Ascending aorta (tissue), 2 donors: Measurements from ENCODE around the gene EDARADD. TPM values are rescaled to one million over a fixed set of nuclear protein-coding genes. Genes with fewer than 3 reads are reported as not detected.
"Not testable (repeated sequence)": the region's sequence is repeated elsewhere in the genome, so short reads cannot be mapped to it uniquely, and the experiment has no call there.

Source experiments
- DNase-seq, 2 donors: peaks; one replicate each; pipeline ENCODE4 v3.0.0-alpha.2; 2019; ENCODE audit warnings: low spot score in 2 of 2
- H3K27ac ChIP-seq, 2 donors: fragments of 200-600 bp; sonication (generic); one replicate each; pipeline ENCODE4 v1.5.1; 2016 to 2017; ENCODE audit warnings: mild to moderate bottlenecking in 1 of 2
- H3K27me3 ChIP-seq: fragments of 200-600 bp; sonication (generic); one replicate; pipeline ENCODE4 v1.5.1; 2017
- H3K36me3 ChIP-seq, 2 donors: fragments of 200-600 bp; sonication (generic); one replicate each; pipeline ENCODE4 v1.5.1; 2016
- H3K4me1 ChIP-seq, 2 donors: fragments of 200-600 bp; sonication (generic); one replicate each; pipeline ENCODE4 v1.5.1; 2016 to 2017; ENCODE audit warnings: mild to moderate bottlenecking in 1 of 2
- H3K4me3 ChIP-seq, 2 donors: fragments of 200-600 bp; sonication (generic); one replicate each; pipeline ENCODE4 v1.5.1; 2016 to 2017; ENCODE audit warnings: mild to moderate bottlenecking in 1 of 2
- H3K9me3 ChIP-seq, 2 donors: fragments of 200-600 bp; sonication (generic); one replicate each; pipeline ENCODE4 v1.5.1; 2016
- intact Hi-C: fragments of 100-400 bp; cut with DNase I; formaldehyde crosslinking; loops from one replicate; pipeline ENCODE4 v1.15.1; 2023
- total RNA-seq: library from RNA; depleted of rRNA; stranded (reverse); fragments of >200 nt; gene quantifications from one replicate; pipeline ENCODE4 v1.1.0, GENCODE V29; 2016
- TF ChIP-seq, protein P1 (sequence below), 3 experiments: fragments of 200-600 bp in 2 of 3; fragments of 450-650 bp in 1 of 3; sonication (generic) in 2 of 3; IDR thresholded peaks; one replicate each; pipeline ENCODE4 v1.5.1; 2016 to 2019; ENCODE audit warnings: antibody characterized with exemption in 3 of 3, mild to moderate bottlenecking in 1 of 3, moderate library complexity in 1 of 3

EDARADD gene
- total RNA-seq, 1 donor from 2014 or later = not detected

DNA sequence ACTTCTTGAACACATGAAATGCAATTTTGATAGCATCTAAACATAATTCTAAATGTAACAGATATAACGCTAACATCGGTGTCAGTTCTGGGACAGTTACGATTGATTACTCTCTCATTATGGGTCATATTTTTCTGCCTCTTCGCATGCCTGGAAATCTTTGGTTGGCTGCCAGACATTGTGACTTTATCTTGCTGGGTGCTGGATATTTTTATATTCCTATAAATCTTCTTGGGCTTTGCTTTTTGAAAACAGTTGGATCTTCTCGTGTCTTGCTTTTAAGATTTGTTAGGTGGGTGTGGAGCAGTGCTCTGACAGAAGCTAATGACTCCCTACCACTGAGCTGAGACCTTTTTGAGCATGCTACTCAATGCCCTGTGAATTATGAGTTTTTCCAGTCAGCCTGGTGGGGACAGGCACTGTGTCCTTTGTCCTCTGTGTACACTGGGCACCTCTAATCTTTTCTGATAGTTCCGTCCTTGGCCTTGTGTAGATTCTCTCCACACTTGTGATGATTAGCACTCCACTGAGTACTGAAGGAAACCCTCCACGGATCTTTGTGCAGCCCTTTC is 28.0 kb upstream of the EDARADD start:
- H3K4me3 ChIP-seq = no peak overlapping the region
- TF ChIP-seq, protein P1, sequence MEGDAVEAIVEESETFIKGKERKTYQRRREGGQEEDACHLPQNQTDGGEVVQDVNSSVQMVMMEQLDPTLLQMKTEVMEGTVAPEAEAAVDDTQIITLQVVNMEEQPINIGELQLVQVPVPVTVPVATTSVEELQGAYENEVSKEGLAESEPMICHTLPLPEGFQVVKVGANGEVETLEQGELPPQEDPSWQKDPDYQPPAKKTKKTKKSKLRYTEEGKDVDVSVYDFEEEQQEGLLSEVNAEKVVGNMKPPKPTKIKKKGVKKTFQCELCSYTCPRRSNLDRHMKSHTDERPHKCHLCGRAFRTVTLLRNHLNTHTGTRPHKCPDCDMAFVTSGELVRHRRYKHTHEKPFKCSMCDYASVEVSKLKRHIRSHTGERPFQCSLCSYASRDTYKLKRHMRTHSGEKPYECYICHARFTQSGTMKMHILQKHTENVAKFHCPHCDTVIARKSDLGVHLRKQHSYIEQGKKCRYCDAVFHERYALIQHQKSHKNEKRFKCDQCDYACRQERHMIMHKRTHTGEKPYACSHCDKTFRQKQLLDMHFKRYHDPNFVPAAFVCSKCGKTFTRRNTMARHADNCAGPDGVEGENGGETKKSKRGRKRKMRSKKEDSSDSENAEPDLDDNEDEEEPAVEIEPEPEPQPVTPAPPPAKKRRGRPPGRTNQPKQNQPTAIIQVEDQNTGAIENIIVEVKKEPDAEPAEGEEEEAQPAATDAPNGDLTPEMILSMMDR (IDR thresholded peaks at IDR 0.05) = no peak
- H3K4me1 ChIP-seq = no peaks in the 10 kb centered on the region
- DNase-seq = no peak
- H3K27ac ChIP-seq = no peak overlapping the region
- no peaks in the 10 kb centered on the region for H3K9me3 ChIP-seq
- intact Hi-C loops = no loop called here
- H3K36me3 ChIP-seq = no peaks in the 10 kb centered on the region
- no peaks in the 10 kb centered on the region for H3K27me3 ChIP-seq

DNA sequence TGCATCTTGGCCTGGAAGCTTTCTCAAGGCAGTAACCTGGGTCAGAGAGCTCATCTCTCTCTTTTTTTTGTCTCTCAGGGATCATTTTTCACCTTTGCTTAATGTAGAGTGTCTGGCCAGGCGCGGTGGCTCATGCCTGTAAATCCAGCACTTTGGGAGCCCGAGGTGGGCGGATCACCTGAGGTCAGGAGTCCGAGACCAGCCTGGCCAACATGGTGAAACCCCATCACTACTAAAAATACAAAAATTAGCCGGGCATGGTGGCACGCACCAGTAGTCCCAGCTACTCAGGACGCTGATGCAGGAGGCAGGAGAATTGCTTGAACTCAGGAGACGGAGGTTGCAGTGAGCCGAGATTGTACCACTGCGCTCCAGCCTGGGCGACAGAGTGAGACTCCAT is 27.4 kb upstream of the EDARADD start:
- H3K36me3 ChIP-seq, H3K4me1 ChIP-seq, H3K9me3 ChIP-seq, intact Hi-C loops, H3K27me3 ChIP-seq, H3K4me3 ChIP-seq, H3K27ac ChIP-seq, DNase-seq: not testable (repeated sequence)

DNA sequence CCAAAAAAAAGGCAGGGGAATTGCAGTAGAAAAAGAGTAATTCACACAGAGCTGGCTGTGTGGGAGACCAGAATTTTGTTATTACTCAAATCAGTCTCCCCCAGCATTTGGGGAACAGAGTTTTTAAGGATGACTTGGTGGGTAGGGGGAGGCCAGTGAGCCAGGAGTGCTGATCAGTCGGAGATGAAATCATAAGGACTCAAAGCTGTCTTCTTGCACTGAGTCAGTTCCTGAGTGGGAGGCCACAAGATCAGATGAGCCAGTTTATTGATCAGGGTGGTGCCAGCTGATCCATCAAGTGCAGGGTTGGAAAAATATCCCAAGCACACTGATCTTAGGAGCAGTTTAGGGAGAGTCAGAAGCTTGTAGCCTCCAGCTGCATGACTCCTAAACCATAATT is 23.7 kb upstream of the EDARADD start:
- no peaks in the 10 kb centered on the region for H3K27me3 ChIP-seq
- no peak overlapping the region for H3K4me3 ChIP-seq
- intact Hi-C loops = no loop called here
- H3K36me3 ChIP-seq = no peaks in the 10 kb centered on the region
- DNase-seq = no peak
- H3K9me3 ChIP-seq = no peaks in the 10 kb centered on the region
- no peak overlapping the region for H3K27ac ChIP-seq
- TF ChIP-seq, protein P1 (IDR thresholded peaks at IDR 0.05) = no peak
- H3K4me1 ChIP-seq = no peaks in the 10 kb centered on the region

GRCh38 chr1:236371083-236371482 is 23.0 kb upstream of the EDARADD start:
- no peaks in the 10 kb centered on the region for H3K36me3 ChIP-seq
- no peaks in the 10 kb centered on the region for H3K9me3 ChIP-seq
- no peaks in the 10 kb centered on the region for H3K27me3 ChIP-seq
- H3K4me3 ChIP-seq = no peak overlapping the region
- no peak for DNase-seq
- H3K27ac ChIP-seq = no peak overlapping the region
- intact Hi-C loops = no loop called here
- H3K4me1 ChIP-seq = no peaks in the 10 kb centered on the region
- TF ChIP-seq, protein P1 (IDR thresholded peaks at IDR 0.05) = no peak

DNA sequence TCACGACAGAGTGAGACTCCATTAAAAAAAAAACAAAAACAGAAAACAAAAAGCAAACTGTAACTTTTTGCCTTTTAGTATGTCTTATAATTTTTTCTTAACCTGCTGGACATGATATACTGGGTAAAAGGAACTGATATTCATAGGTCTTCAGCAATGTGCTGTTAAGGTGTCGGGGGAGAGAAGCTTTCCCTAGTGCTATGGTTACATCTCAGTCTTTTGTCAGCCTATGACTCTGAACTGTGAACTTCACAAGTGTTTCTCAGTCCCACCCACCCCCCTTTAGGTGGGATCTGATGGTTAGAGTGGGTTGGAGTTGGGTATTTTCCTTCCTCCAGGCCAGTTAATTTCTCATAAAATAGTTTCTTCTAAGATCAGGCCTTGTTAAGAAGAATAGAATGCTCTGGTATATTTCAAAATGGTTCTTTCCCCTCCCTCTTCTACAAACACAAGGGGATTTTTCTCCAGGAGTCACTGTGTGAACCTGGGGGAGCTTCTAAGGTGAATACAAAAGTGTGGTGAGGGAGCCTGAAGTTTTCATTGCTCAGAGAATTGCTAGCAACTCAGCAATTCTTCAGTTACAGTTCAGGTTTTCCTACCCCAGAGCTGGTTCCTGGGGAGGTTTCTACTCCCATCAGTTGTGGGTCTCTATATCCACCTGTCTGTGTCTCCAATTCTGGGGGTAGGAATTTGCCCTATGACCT is 16.1 kb upstream of the EDARADD start:
- Histone ChIP-seq H3K4me3 (no peak overlapping the region), H3K4me1 (no peaks in the 10 kb centered on the region), H3K27me3 (no peaks in the 10 kb centered on the region), H3K36me3 (no peaks in the 10 kb centered on the region), H3K27ac (no peak overlapping the region), H3K9me3 (peaks cover 0 to 8% of the 10 kb centered on the region in 2 donors)
- DNase-seq = no peak
- intact Hi-C loops = no loop called here
- TF ChIP-seq, protein P1 (IDR thresholded peaks at IDR 0.05) = no peak

DNA sequence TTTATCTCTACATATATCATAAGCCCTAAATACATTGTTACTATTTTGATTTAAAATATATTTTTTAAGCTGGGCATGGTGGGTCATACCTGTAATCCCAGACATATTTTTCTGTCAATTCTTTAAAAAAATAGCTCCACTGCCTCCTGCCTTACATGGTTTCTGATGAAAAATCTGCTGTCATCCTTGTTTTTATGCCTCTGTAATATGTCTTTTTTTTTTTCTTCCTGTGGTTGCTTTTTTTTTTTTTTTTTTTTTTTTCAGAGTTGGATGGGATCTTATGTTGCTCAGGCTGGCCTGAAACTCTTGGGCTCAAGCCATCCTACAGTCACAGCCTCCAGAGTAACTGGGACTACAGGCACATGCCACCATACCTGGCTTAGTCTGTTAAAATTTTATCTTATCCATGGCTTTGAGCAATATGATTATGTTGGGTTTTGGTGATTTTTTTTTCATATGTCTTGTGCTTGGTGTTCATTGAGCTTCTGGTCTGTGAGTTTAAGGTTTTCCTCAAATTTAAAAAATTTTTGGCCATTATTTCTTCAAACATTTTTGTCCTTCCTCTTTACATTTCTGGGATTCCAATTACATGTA is 12.4 kb upstream of the EDARADD start:
- H3K36me3 ChIP-seq = no peaks in the 10 kb centered on the region
- no peak for DNase-seq
- H3K4me3 ChIP-seq = no peak overlapping the region
- TF ChIP-seq, protein P1 (IDR thresholded peaks at IDR 0.05) = no peak
- H3K9me3 ChIP-seq = peaks cover 0 to 8% of the 10 kb centered on the region in 2 donors
- intact Hi-C loops = no loop called here
- H3K27ac ChIP-seq = no peak overlapping the region
- H3K27me3 ChIP-seq = no peaks in the 10 kb centered on the region
- H3K4me1 ChIP-seq = no peaks in the 10 kb centered on the region
